ENCODE data around the gene UEVLD. TPM values are rescaled to one million over a fixed set of nuclear protein-coding genes. Genes with fewer than 3 reads are reported as not detected.

The UEVLD gene
- total and polyA plus RNA-seq, 2 donors (not counting 1 experiment from before 2014, with no cell fraction given), result 6.3 to 12.8 TPM

GRCh38 chr11:18634140-18635032, 45.9 kb upstream of the UEVLD start, which contains the start of gene SPTY2D1:
TSS of gene SPTY2D1 (minus strand) at chr11:18634342. CDS start at chr11:18634257, 85 bp downstream.
- intact Hi-C loops (cut with micrococcal nuclease), result loop anchor here (1.0 to 5.0 kb wide), 8 partner anchors 46 to 1728 kb away; partner anchors contain the start of genes GTF2H1, HPS5, HTATIP2 and RPS13
- POLR2A ChIA-PET, result interaction anchor here (0.7 to 2.0 kb wide), 4 partner anchors 46 to 240 kb away, joined by 3 to 5 read pairs (median 4); partner anchors contain the start of genes LDHA, TSG101 and UEVLD
- WGBS (ENCODE audit: insufficient coverage), result under 1% methylated on average over 52 of the region's 60 CpGs

More at GRCh38 chr11:18634140-18635032, 45.9 kb upstream of the UEVLD start, which contains the start of gene SPTY2D1:
- CTCF ChIA-PET, result interaction anchor here (1.2 to 2.6 kb wide), 6 partner anchors 14 to 519 kb away, joined by 3 to 11 read pairs (median 4); partner anchors contain the start of gene TSG101
- Histone ChIP-seq H3K4me3 (ENCODE audit: control extremely low read depth in 1 of 5, extremely low read depth in 1 of 5, insufficient read depth in 1 of 5, low read depth in 2 of 5, low read length in 4 of 5) (peak within 1 kb of the TSS; percentile 64 to 95 (median 91)), H4K20me1 (ENCODE audit: control insufficient read depth, insufficient read depth, low read length, poor library complexity, severe bottlenecking) (peaks cover 15% of the 10 kb centered on the region), H3K4me1 (ENCODE audit: control insufficient read depth in 2 of 2, insufficient read depth in 2 of 2, low read length in 2 of 2) (peaks cover 14 to 16% of the 10 kb centered on the region in 2 donors), H3K36me3 (replicated peaks in 1 of 2; ENCODE audit: control extremely low read depth in 1 of 2, control insufficient read depth in 1 of 2, extremely low read depth in 1 of 2, insufficient read depth in 2 of 2, low read length in 1 of 2) (no peaks in the 10 kb centered on the region), H3K9me3 (ENCODE audit: control extremely low read depth in 1 of 3, control insufficient read depth in 2 of 3, insufficient read depth in 1 of 3, low read length in 2 of 3) (no peaks in the 10 kb centered on the region), H3K27ac (ENCODE audit: low read length in 2 of 2) (peak within 1 kb of the TSS; percentile 75 to 97), H3K4me2 (replicated peaks; ENCODE audit: low read depth, low read length, poor library complexity, severe bottlenecking) (peak within 1 kb of the TSS; percentile 97), H2AFZ (ENCODE audit: insufficient read depth, low read depth, low read length, poor library complexity, severe bottlenecking) (peak within 1 kb of the TSS; percentile 95), H3K9ac (ENCODE audit: low read length) (peak within 1 kb of the TSS; percentile 83), H3K27me3 (replicated peaks in 1 of 4; ENCODE audit: control extremely low read depth in 1 of 4, control insufficient read depth in 3 of 4, insufficient read depth in 4 of 4, low read length in 3 of 4) (no peaks in the 10 kb centered on the region), H3K79me2 (ENCODE audit: control insufficient read depth, insufficient read depth, low read length) (peaks cover 54% of the 10 kb centered on the region)
- Mint-ChIP-seq H3K9me3 (ENCODE audit: insufficient read depth) (no peaks in the 10 kb centered on the region), H3K4me3 (peak within 1 kb of the TSS; percentile 99), H3K27me3 (peaks cover 8% of the 10 kb centered on the region), H3K4me1 (peaks cover 23% of the 10 kb centered on the region), H3K27ac (peak within 1 kb of the TSS; percentile 98)
- peak; percentile 98 for DNase-seq
- TF ChIP-seq CTCF (IDR thresholded peaks at IDR 0.05), result no peak
- no peak for TF ChIP-seq EZH2 (IDR thresholded peaks at IDR 0.05; ENCODE audit: borderline replicate concordance, insufficient read depth, low read depth, low read length, poor library complexity, severe bottlenecking)
- ATAC-seq (ENCODE audit: low read depth), result peak; percentile 95

Data from B cell (primary cell).